Thyroid gland (tissue), 4 donors: ENCODE results near the gene SCN4A.
"Not testable (repeated sequence)": the region's sequence is repeated elsewhere in the genome, so short reads cannot be mapped to it uniquely, and the experiment has no call there.

Experiments used
- CTCF ChIP-seq, 6 experiments: fragments of 200-600 bp in 3 of 6; fragments of 450-650 bp in 3 of 6; sonication (generic) in 3 of 6; IDR thresholded peaks; one replicate each; pipeline ENCODE4 v1.5.1; 2016 to 2019; ENCODE audit warnings: antibody characterized with exemption in 6 of 6, mild to moderate bottlenecking in 2 of 6, inconsistent platforms in 1 of 6, moderate library complexity in 1 of 6
- POLR2A ChIP-seq, 2 donors: fragments of 450-650 bp; IDR thresholded peaks; one replicate each; pipeline ENCODE4 v1.6.1; 2017; ENCODE audit warnings: antibody characterized with exemption in 2 of 2, mild to moderate bottlenecking in 2 of 2, moderate library complexity in 1 of 2

- TF ChIP-seq CTCF, POLR2A (IDR thresholded peaks at IDR 0.05): not testable (repeated sequence)
These were observed 50.3 kb downstream of the SCN4A start for GRCh38 chr17:63922402-63922801.
